ENCODE results near the gene PRMT2. TPM values are rescaled to one million over a fixed set of nuclear protein-coding genes. Genes with fewer than 3 reads are reported as not detected.

PRMT2 gene
- total and polyA plus RNA-seq, 2 donors (not counting 1 experiment from before 2014, with no cell fraction given): 80.1 to 102 TPM

DNA sequence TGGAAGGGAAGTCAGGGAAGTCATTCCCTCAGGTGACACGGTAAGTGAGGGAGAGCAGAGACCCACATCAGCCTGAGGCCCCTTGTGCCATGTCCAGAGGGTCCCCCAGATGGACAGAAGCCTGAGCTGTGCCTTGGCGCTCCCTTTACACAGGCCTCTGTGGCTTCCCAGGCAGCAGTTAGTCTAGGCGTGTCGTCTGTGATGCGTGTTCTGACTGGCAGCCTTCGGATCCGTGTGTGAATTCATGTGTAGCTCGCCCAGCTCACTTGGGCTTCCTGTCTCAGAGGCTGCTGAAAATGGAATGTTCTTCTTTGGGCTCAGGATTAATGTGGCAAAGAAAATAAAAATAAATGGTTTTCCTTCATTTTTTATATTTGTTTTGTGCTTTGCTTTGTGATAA lies 28.3 kb downstream of the PRMT2 start:
- H4K20me1 ChIP-seq (ENCODE audit: control insufficient read depth, insufficient read depth, low read length, poor library complexity, severe bottlenecking): no peaks in the 10 kb centered on the region
- H2AFZ ChIP-seq (ENCODE audit: insufficient read depth, low read depth, low read length, poor library complexity, severe bottlenecking): no peak overlapping the region
- H3K79me2 ChIP-seq (ENCODE audit: control insufficient read depth, insufficient read depth, low read length): no peaks in the 10 kb centered on the region
- H3K9me3 Mint-ChIP-seq (ENCODE audit: insufficient read depth): no peaks in the 10 kb centered on the region
- 90% methylated on average over 8 of the region's 8 CpGs for WGBS (ENCODE audit: insufficient coverage)
- intact Hi-C loops (cut with micrococcal nuclease): no loop called here
- no peak overlapping the region for H3K4me2 ChIP-seq (replicated peaks; ENCODE audit: low read depth, low read length, poor library complexity, severe bottlenecking)
- H3K9me3 ChIP-seq (ENCODE audit: control extremely low read depth in 1 of 3, control insufficient read depth in 2 of 3, insufficient read depth in 1 of 3, low read length in 2 of 3): peaks cover 0 to 16% (median 0%) of the 10 kb centered on the region in 3 donors
- peaks cover 14% of the 10 kb centered on the region in 2 donors for H3K4me1 ChIP-seq (ENCODE audit: control insufficient read depth in 2 of 2, insufficient read depth in 2 of 2, low read length in 2 of 2)
- H3K27ac ChIP-seq (ENCODE audit: low read length in 2 of 2): no peak overlapping the region
- H3K27me3 Mint-ChIP-seq: peaks cover 6% of the 10 kb centered on the region
- ATAC-seq (ENCODE audit: low read depth) (no peak), DNase-seq (no peak)
- H3K4me1 Mint-ChIP-seq: peaks cover 10% of the 10 kb centered on the region
- ChIA-PET CTCF (no interaction called here), POLR2A (no interaction called here)
- no peak overlapping the region for H3K9ac ChIP-seq (ENCODE audit: low read length)
- peaks cover 0 to 3% of the 10 kb centered on the region in 2 experiments for H3K36me3 ChIP-seq (replicated peaks in 1 of 2; ENCODE audit: control extremely low read depth in 1 of 2, control insufficient read depth in 1 of 2, extremely low read depth in 1 of 2, insufficient read depth in 2 of 2, low read length in 1 of 2)
- no peak overlapping the region for H3K4me3 ChIP-seq (ENCODE audit: control extremely low read depth in 1 of 5, extremely low read depth in 1 of 5, insufficient read depth in 1 of 5, low read depth in 2 of 5, low read length in 4 of 5)
- TF ChIP-seq, protein P1, sequence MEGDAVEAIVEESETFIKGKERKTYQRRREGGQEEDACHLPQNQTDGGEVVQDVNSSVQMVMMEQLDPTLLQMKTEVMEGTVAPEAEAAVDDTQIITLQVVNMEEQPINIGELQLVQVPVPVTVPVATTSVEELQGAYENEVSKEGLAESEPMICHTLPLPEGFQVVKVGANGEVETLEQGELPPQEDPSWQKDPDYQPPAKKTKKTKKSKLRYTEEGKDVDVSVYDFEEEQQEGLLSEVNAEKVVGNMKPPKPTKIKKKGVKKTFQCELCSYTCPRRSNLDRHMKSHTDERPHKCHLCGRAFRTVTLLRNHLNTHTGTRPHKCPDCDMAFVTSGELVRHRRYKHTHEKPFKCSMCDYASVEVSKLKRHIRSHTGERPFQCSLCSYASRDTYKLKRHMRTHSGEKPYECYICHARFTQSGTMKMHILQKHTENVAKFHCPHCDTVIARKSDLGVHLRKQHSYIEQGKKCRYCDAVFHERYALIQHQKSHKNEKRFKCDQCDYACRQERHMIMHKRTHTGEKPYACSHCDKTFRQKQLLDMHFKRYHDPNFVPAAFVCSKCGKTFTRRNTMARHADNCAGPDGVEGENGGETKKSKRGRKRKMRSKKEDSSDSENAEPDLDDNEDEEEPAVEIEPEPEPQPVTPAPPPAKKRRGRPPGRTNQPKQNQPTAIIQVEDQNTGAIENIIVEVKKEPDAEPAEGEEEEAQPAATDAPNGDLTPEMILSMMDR (IDR thresholded peaks at IDR 0.05): no peak
- TF ChIP-seq EZH2 (IDR thresholded peaks at IDR 0.05; ENCODE audit: borderline replicate concordance, insufficient read depth, low read depth, low read length, poor library complexity, severe bottlenecking): no peak
- no peak overlapping the region for H3K27ac Mint-ChIP-seq
- peaks cover 0 to 15% (median 6%) of the 10 kb centered on the region in 4 experiments for H3K27me3 ChIP-seq (replicated peaks in 1 of 4; ENCODE audit: control extremely low read depth in 1 of 4, control insufficient read depth in 3 of 4, insufficient read depth in 4 of 4, low read length in 3 of 4)
- no peak overlapping the region for H3K4me3 Mint-ChIP-seq

GRCh38 chr21:46664316-46664995 lies 29.0 kb downstream of the PRMT2 start:
- DNase-seq (no peak), ATAC-seq (ENCODE audit: low read depth) (no peak)
- Histone ChIP-seq H3K27me3 (replicated peaks in 1 of 4; ENCODE audit: control extremely low read depth in 1 of 4, control insufficient read depth in 3 of 4, insufficient read depth in 4 of 4, low read length in 3 of 4) (peaks cover 0 to 18% (median 6%) of the 10 kb centered on the region in 4 experiments), H3K4me2 (replicated peaks; ENCODE audit: low read depth, low read length, poor library complexity, severe bottlenecking) (no peak overlapping the region), H3K9ac (ENCODE audit: low read length) (no peak overlapping the region), H3K9me3 (ENCODE audit: control extremely low read depth in 1 of 3, control insufficient read depth in 2 of 3, insufficient read depth in 1 of 3, low read length in 2 of 3) (peaks cover 0 to 19% (median 0%) of the 10 kb centered on the region in 3 donors), H3K36me3 (replicated peaks in 1 of 2; ENCODE audit: control extremely low read depth in 1 of 2, control insufficient read depth in 1 of 2, extremely low read depth in 1 of 2, insufficient read depth in 2 of 2, low read length in 1 of 2) (peaks cover 0 to 3% of the 10 kb centered on the region in 2 experiments), H3K4me1 (ENCODE audit: control insufficient read depth in 2 of 2, insufficient read depth in 2 of 2, low read length in 2 of 2) (peaks cover 14% of the 10 kb centered on the region in 2 donors), H3K27ac (ENCODE audit: low read length in 2 of 2) (no peak overlapping the region), H2AFZ (ENCODE audit: insufficient read depth, low read depth, low read length, poor library complexity, severe bottlenecking) (no peak overlapping the region), H4K20me1 (ENCODE audit: control insufficient read depth, insufficient read depth, low read length, poor library complexity, severe bottlenecking) (no peaks in the 10 kb centered on the region), H3K79me2 (ENCODE audit: control insufficient read depth, insufficient read depth, low read length) (no peaks in the 10 kb centered on the region), H3K4me3 (ENCODE audit: control extremely low read depth in 1 of 5, extremely low read depth in 1 of 5, insufficient read depth in 1 of 5, low read depth in 2 of 5, low read length in 4 of 5) (no peak overlapping the region)
- TF ChIP-seq, protein P1 (IDR thresholded peaks at IDR 0.05): no peak
- TF ChIP-seq EZH2 (IDR thresholded peaks at IDR 0.05; ENCODE audit: borderline replicate concordance, insufficient read depth, low read depth, low read length, poor library complexity, severe bottlenecking): no peak
- POLR2A ChIA-PET: no interaction called here
- Mint-ChIP-seq H3K4me1 (peaks cover 10% of the 10 kb centered on the region), H3K9me3 (ENCODE audit: insufficient read depth) (no peaks in the 10 kb centered on the region), H3K27me3 (peaks cover 7% of the 10 kb centered on the region), H3K27ac (no peak overlapping the region), H3K4me3 (no peak overlapping the region)
- 98% methylated on average over 20 of the region's 24 CpGs for WGBS (ENCODE audit: insufficient coverage)
- intact Hi-C loops (cut with micrococcal nuclease): no loop called here
- CTCF ChIA-PET: no interaction called here

Data from B cell (primary cell).